OCI-LY1 (cell line): ENCODE measurements around the gene RFNG.

ENCODE experiments used
- CTCF ChIP-seq: fragments of 200-600 bp; sonication (generic), shearing (Covaris generic); IDR thresholded peaks from 2 replicates; pipeline ENCODE4 v1.5.1; 2017; ENCODE audit warnings: mild to moderate bottlenecking, antibody characterized with exemption, low read length, moderate library complexity, mixed read lengths
- EZH2 ChIP-seq: fragments of 200-600 bp; sonication (generic), shearing (Covaris generic); IDR thresholded peaks from 2 replicates; pipeline ENCODE4 v1.8.0; 2017; ENCODE audit warnings: borderline replicate concordance, mixed run types, mild to moderate bottlenecking, antibody characterized with exemption, low read length, moderate library complexity, mixed read lengths

GRCh38 chr17:82001571-82002056 is 50.0 kb downstream of the RFNG start:
- TF ChIP-seq CTCF (no peak), EZH2 (no peak)
